AG04450 (cell line): ENCODE data around the gene COL12A1. TPM values are rescaled to one million over a fixed set of nuclear protein-coding genes. Genes with fewer than 3 reads are reported as not detected.
A peak's percentile ranks its signal among the peaks of the same experiment; 100 is the strongest.

Experiments
- CTCF ChIA-PET: fragments of 300-600, 350-600 bp; formaldehyde crosslinking; extraction: SDS; loops from one replicate; lab custom pipeline; 2022; ENCODE audit warnings: antibody characterized with exemption, inconsistent platforms; lab: Charles Lee
- POLR2A ChIA-PET: fragments of 350-600 bp; formaldehyde crosslinking; extraction: SDS; loops from one replicate; lab custom pipeline; 2021; ENCODE audit warnings: antibody characterized with exemption, inconsistent platforms; lab: Yijun Ruan, JAX
- DNase-seq: peaks from one replicate; pipeline ENCODE4 v3.0.0-alpha.2; 2011; ENCODE audit warnings: low read depth, low spot score
- H3K27ac ChIP-seq: one replicate; pipeline ENCODE4 v1.5.1; 2012; ENCODE audit warnings: low read depth, low read length, control low read depth
- H3K27me3 ChIP-seq: one replicate; pipeline ENCODE4 v1.6.0; 2012; ENCODE audit warnings: low read length; ENCODE audit not compliant: control insufficient read depth, insufficient read depth
- H3K4me3 ChIP-seq: 2 replicates; pipeline ENCODE4 v1.5.1; 2011; ENCODE audit warnings: mild to moderate bottlenecking, low read depth, low read length, control low read depth
- H3K9me3 ChIP-seq: 2 replicates; pipeline ENCODE4 v1.5.1; 2012; ENCODE audit warnings: low read length; ENCODE audit not compliant: control insufficient read depth, insufficient read depth
- polyA plus RNA-seq: library from polyadenylated mRNA; depleted of rRNA; stranded (reverse); fragments of >200 nt; gene quantifications from 2 replicates; pipeline ENCODE4 v1.2.3, GENCODE V29; 2011
- TF ChIP-seq, protein P1 (sequence below): IDR thresholded peaks from 2 replicates; pipeline ENCODE4 v1.5.1; 2011; ENCODE audit warnings: low read depth, low read length, control low read depth, inconsistent platforms

COL12A1 gene
- polyA plus RNA-seq, 1 experiment = 1,109 TPM

- Histone ChIP-seq H3K9me3 (no peaks in the 10 kb centered on the region), H3K27ac (no peak overlapping the region), H3K27me3 (no peaks in the 10 kb centered on the region), H3K4me3 (no peak overlapping the region)
- DNase-seq = no peak
- POLR2A ChIA-PET = no interaction called here
- TF ChIP-seq, protein P1, sequence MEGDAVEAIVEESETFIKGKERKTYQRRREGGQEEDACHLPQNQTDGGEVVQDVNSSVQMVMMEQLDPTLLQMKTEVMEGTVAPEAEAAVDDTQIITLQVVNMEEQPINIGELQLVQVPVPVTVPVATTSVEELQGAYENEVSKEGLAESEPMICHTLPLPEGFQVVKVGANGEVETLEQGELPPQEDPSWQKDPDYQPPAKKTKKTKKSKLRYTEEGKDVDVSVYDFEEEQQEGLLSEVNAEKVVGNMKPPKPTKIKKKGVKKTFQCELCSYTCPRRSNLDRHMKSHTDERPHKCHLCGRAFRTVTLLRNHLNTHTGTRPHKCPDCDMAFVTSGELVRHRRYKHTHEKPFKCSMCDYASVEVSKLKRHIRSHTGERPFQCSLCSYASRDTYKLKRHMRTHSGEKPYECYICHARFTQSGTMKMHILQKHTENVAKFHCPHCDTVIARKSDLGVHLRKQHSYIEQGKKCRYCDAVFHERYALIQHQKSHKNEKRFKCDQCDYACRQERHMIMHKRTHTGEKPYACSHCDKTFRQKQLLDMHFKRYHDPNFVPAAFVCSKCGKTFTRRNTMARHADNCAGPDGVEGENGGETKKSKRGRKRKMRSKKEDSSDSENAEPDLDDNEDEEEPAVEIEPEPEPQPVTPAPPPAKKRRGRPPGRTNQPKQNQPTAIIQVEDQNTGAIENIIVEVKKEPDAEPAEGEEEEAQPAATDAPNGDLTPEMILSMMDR = no peak
- CTCF ChIA-PET = interaction anchor here (0.6 to 1.2 kb wide), 2 partner anchors 59 to 89 kb away, joined by 3 read pairs; no protein-coding TSS in a partner anchor
Measured at GRCh38 chr6:75150685-75151412, 55.0 kb downstream of the COL12A1 start.

DNA sequence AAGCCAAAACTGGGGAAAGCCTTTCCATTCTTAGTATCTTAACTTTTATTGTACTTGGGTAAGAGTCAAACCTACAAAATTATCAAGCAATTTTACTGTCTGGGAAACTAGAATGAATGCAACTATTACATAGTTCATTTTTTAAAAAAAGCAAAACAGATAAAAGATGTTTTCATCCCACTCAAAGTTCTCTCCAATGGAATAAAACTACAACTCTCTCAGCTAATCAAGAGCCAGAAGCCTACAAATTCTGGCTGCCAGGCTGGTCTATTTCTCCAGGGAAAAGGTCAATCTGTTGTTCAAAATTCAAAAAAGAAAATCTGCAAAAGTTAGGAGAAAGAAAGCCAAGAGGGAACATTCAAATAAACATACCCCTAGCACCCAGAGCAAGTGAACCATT, 56.2 kb downstream of the COL12A1 start:
- H3K27ac ChIP-seq = no peak overlapping the region
- H3K4me3 ChIP-seq = no peak overlapping the region
- CTCF ChIA-PET = interaction anchor here (1.2 kb wide), 1 partner anchor 60 kb away, joined by 3 read pairs; no protein-coding TSS in a partner anchor
- H3K27me3 ChIP-seq = no peaks in the 10 kb centered on the region
- TF ChIP-seq, protein P1 = no peak
- POLR2A ChIA-PET = no interaction called here
- no peaks in the 10 kb centered on the region for H3K9me3 ChIP-seq
- no peak for DNase-seq

DNA sequence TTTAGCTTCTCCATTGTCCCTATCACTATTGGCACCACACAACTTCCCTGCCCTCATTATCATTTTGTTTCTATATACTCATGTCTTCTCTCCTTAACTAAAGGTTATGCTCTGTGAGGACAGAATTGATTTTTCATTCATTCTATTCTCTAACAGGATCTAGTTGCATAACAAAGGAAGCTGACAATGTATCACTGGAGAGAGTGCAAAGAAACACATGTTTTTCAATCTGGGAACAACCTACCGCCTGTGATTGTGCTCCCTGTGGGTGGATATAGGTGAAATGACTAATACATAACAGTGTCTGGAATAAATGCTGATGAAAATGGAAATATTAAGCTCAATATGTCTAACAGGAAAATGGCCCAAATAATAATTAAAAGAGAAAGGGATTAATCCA, 56.6 kb downstream of the COL12A1 start:
- no peak for DNase-seq
- POLR2A ChIA-PET = no interaction called here
- H3K9me3 ChIP-seq = no peaks in the 10 kb centered on the region
- TF ChIP-seq, protein P1 = no peak
- CTCF ChIA-PET = interaction anchor here (1.1 kb wide), 1 partner anchor 740 kb away, joined by 3 read pairs; no protein-coding TSS in a partner anchor
- no peak overlapping the region for H3K27ac ChIP-seq
- no peaks in the 10 kb centered on the region for H3K27me3 ChIP-seq
- H3K4me3 ChIP-seq = no peak overlapping the region

DNA sequence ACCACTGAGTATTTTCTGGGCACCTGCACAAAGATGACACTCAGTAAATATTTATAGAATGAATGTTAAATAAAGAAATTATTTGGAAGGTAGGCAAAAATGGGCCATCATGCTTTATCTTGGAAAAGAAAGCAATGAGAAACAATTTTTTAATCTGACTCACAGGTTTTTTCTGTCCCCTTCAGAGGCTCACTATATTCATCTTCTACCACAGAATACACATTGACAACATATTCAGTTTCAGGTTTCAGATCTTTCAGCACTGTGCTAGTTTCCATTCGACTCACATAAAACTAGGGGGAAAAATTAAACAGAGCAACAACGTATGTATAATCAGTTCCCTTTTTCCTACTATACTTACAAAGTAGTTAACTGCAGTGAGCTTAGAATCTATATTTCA, 58.3 kb downstream of the COL12A1 start:
- TF ChIP-seq, protein P1 = no peak
- CTCF ChIA-PET = interaction anchor here (1.1 kb wide), 1 partner anchor 28 kb away, joined by 3 read pairs; no protein-coding TSS in a partner anchor
- no peaks in the 10 kb centered on the region for H3K27me3 ChIP-seq
- H3K4me3 ChIP-seq = no peak overlapping the region
- POLR2A ChIA-PET = no interaction called here
- peak; percentile 27 for DNase-seq
- H3K27ac ChIP-seq = no peak overlapping the region
- H3K9me3 ChIP-seq = no peaks in the 10 kb centered on the region

DNA sequence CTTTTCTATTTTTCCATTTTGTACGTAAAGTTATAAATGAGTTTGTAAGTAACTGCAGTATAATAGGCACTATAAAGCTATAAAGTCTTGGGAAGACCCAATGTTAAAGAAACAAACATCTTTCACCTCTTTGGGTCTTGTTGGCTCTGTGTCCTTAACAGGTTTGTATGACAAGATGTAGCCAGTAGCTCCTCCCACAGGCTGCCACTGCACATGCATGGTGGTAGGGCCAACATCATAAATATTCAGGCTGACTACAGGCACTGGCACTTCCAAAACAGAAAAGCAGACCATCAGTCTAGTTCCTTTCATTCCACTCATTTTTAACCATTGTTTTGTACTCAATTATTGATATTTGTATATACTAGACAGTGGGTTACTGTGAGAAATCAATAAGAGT, 59.9 kb downstream of the COL12A1 start:
- ChIA-PET POLR2A (no interaction called here), CTCF (no interaction called here)
- TF ChIP-seq, protein P1 = no peak
- no peak for DNase-seq
- Histone ChIP-seq H3K4me3 (no peak overlapping the region), H3K9me3 (no peaks in the 10 kb centered on the region), H3K27ac (no peak overlapping the region), H3K27me3 (no peaks in the 10 kb centered on the region)
